Spleen (tissue), 11 donors: ENCODE results near the gene SIRT2. TPM values are rescaled to one million over a fixed set of nuclear protein-coding genes. Genes with fewer than 3 reads are reported as not detected.
A peak's percentile ranks its signal among the peaks of the same experiment; 100 is the strongest.

ENCODE experiments used
- DNase-seq: peaks from one replicate; pipeline ENCODE4 v3.0.0-alpha.2; 2020
- H3K27ac ChIP-seq, 8 donors: fragments of 200-600 bp; sonication (generic) in 7 of 8; 1 replicate in 4 of 8; 2 replicates in 4 of 8; pipeline versions ENCODE4 v1.5.0 to v1.8.0; 2016 to 2021; ENCODE audit warnings: inconsistent platforms in 4 of 8, mild to moderate bottlenecking in 4 of 8, moderate library complexity in 1 of 8
- H3K27me3 ChIP-seq, 7 donors: fragments of 200-600 bp; sonication (generic) in 6 of 7; replicated peaks in 1 of 7; 1 replicate in 4 of 7; 2 replicates in 3 of 7; pipeline versions ENCODE4 v1.5.0 to v1.8.0; 2016 to 2021; ENCODE audit warnings: inconsistent platforms in 3 of 7, mild to moderate bottlenecking in 1 of 7
- H3K36me3 ChIP-seq, 6 donors: fragments of 200-600 bp; sonication (generic) in 5 of 6; 1 replicate in 4 of 6; 2 replicates in 2 of 6; pipeline versions ENCODE4 v1.5.0 to v1.8.0; 2016 to 2021; ENCODE audit warnings: inconsistent platforms in 2 of 6
- H3K4me1 ChIP-seq, 6 donors: fragments of 200-600 bp; sonication (generic) in 5 of 6; 1 replicate in 3 of 6; 2 replicates in 3 of 6; pipeline versions ENCODE4 v1.5.0 to v1.8.0; 2016 to 2021; ENCODE audit warnings: inconsistent platforms in 3 of 6
- H3K4me3 ChIP-seq, 8 donors: fragments of 200-600 bp; sonication (generic) in 7 of 8; 1 replicate in 4 of 8; 2 replicates in 4 of 8; pipeline versions ENCODE4 v1.5.0 to v1.8.0; 2016 to 2021; ENCODE audit warnings: inconsistent platforms in 4 of 8, mild to moderate bottlenecking in 4 of 8, moderate library complexity in 2 of 8
- H3K9me3 ChIP-seq, 8 donors: fragments of 200-600 bp; sonication (generic) in 7 of 8; 1 replicate in 4 of 8; 2 replicates in 4 of 8; pipeline versions ENCODE4 v1.5.0 to v1.8.0; 2016 to 2021; ENCODE audit warnings: inconsistent platforms in 4 of 8
- POLR2A ChIP-seq, 3 donors: fragments of 450-650 bp; IDR thresholded peaks; one replicate each; pipeline ENCODE4 v1.5.1; 2017; ENCODE audit warnings: antibody characterized with exemption in 3 of 3, mild to moderate bottlenecking in 1 of 3
- POLR2AphosphoS5 ChIP-seq, 3 donors: sonication (generic); formaldehyde crosslinking; IDR thresholded peaks; one replicate each; pipeline ENCODE4 v1.5.1; 2017; ENCODE audit warnings: antibody characterized with exemption in 3 of 3
- WGBS, 5 donors: extraction: QIAGEN DNeasy Blood & Tissue Kit in 3 of 5; methylation state at CpG; one replicate each; pipeline versions ENCODE4 v1.1.5 to v1.1.7; 2013 to 2018; 5-methylcytosine and 5-hydroxymethylcytosine counted together
- intact Hi-C: fragments of 100-400 bp; cut with DNase I; formaldehyde crosslinking; loops from one replicate; pipeline ENCODE4 v1.15.0; 2023; ENCODE audit warnings: low total_unique reads
- polyA plus RNA-seq, 3 donors: library from polyadenylated mRNA; stranded (reverse); fragments of 200-250 nt; gene quantifications; one replicate each; pipeline ENCODE4 v1.2.1, GENCODE V29; 2013
- total RNA-seq, 7 donors: library from RNA; depleted of rRNA in 3 of 7; stranded (reverse); fragments of >200 nt in 3 of 7; fragmentation: NEBNext Ultra II Directional in 4 of 7; extraction: Animal tissue kit (Norgen Biotek cat#: 25700) in 4 of 7; gene quantifications; one replicate each; pipeline versions ENCODE4 v1.1.0 to v1.2.1, GENCODE V29; 2016 to 2021
- TF ChIP-seq, protein P1 (sequence below), 11 experiments: fragments of 200-600 bp in 7 of 11; fragments of 450-650 bp in 4 of 11; sonication (generic) in 4 of 11; IDR thresholded peaks in 8 of 11; conservative IDR thresholded peaks in 3 of 11; 1 replicate in 7 of 11; 2 replicates in 4 of 11; pipeline versions ENCODE4 v1.4.0 to v1.8.0; 2016 to 2021; ENCODE audit warnings: antibody characterized with exemption in 11 of 11, inconsistent platforms in 4 of 11, mild to moderate bottlenecking in 1 of 11
- donor health status: healthy with polysubstance abuse.
- donor health status: DM: no; HTN: no; CAD: no; lungs with moderate emphysema.
- donor health status: DM: no; HTN: no; CAD: no.
- donor health status: Bipolar disorder and iron deficiency.
- donor health status: healthy.
- donor health status: DM: no; HTN: no; CAD: no.
- donor health status: DM: yes; HTN: yes; CAD: no.

SIRT2 gene
- total and polyA plus RNA-seq, 10 donors = 25.8 to 81.0 (median 50.2) TPM

DNA sequence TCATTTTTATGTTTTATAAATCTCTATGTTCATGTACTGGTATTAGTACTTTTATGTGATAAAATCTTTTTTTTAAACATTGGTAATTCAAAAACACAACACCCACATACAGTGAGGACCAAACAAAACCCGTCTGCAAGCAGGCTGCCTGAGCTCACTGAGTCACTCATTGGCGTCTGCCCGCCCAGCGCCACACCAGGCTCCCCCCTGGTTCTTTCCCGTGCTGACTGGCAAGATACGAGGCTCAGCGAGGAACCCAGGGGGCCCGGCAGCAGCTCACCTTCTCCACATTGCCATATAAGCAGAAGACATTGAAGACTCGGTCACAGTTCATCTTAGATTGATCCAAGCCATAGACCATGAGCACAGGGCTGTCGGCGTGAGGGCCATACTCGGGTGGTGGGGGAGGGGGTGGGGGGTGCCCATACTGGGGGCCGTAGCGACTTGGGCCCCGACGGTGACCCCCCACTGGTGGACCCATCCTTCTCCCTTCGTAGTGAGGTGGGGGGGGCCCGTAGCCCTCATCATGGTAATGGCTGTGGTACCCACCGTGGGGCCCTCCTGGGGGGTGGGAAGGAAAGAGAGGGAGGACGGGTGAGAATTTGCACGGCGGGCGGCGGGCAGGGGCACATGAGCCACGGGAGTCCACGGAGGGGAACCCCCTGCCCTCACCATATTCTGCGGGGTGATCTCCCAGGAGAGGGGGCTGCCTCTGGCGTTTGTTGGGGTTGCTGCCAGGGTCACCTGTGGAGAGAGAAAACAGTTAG, 59.4 kb downstream of the SIRT2 start:
- TF ChIP-seq POLR2A (IDR thresholded peaks at IDR 0.05) (no peak), POLR2AphosphoS5 (IDR thresholded peaks at IDR 0.05) (peak; percentile 32 to 71 (median 44))
- Histone ChIP-seq H3K4me1 (peaks cover 15 to 92% (median 66%) of the 10 kb centered on the region in 6 donors), H3K27me3 (no peaks in the 10 kb centered on the region), H3K9me3 (no peaks in the 10 kb centered on the region), H3K4me3 (no peak overlapping the region), H3K27ac (peak overlapping the region in 6 of 8 donors; percentile 39 to 99 (median 72)), H3K36me3 (peaks cover 12 to 100% (median 99%) of the 10 kb centered on the region in 6 donors)
- no peak for DNase-seq
- WGBS, 5 donors = 80 to 89% (median 85%) methylated on average over 28 of the region's 28 CpGs
- intact Hi-C loops = no loop called here

DNA sequence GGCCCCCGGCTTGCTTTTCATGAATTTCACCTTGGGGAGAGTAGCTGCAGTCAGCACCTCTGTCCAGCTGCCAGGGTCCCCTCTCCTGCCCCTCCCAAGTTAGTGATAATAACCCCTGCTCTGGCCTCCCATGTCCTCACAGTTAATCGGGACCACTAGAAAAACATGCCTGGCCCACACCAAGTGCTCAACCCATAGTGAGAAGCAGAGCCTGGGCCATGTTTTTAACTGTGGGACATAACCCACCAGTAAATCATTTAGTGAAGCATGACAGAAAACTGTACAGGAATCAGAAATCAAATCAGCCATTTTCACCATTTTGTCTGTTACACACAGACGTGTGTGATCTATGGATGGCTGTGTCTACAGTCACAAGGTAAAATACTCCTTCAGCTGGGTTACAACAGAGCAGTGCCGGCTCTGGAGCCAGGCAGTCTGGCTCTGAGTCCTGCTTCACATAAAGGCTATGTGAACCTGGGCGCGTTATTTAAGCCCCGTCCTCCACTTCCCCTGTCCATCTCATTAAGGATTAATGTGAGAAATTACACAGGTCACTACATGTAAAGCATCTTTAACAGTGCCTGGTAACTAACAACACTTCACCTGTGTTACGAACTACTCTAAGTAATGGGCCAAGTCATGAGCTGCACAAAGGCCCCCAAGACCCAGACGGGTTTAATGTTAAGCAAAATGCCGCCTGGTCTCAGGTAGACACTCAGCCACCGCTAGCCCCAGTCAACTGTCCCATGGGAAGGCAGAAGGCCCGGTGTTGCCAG, 60.2 kb downstream of the SIRT2 start:
- Histone ChIP-seq H3K9me3 (no peaks in the 10 kb centered on the region), H3K27ac (peak overlapping the region in 6 of 8 donors; percentile 7 to 99 (median 72)), H3K36me3 (peaks cover 10 to 98% (median 94%) of the 10 kb centered on the region in 6 donors), H3K4me1 (peaks cover 9 to 83% (median 58%) of the 10 kb centered on the region in 6 donors), H3K27me3 (no peaks in the 10 kb centered on the region), H3K4me3 (no peak overlapping the region)
- DNase-seq = no peak
- intact Hi-C loops = no loop called here
- 82 to 92% (median 91%) methylated on average over 12 of the region's 12 CpGs for WGBS, 5 donors
- TF ChIP-seq, protein P1, sequence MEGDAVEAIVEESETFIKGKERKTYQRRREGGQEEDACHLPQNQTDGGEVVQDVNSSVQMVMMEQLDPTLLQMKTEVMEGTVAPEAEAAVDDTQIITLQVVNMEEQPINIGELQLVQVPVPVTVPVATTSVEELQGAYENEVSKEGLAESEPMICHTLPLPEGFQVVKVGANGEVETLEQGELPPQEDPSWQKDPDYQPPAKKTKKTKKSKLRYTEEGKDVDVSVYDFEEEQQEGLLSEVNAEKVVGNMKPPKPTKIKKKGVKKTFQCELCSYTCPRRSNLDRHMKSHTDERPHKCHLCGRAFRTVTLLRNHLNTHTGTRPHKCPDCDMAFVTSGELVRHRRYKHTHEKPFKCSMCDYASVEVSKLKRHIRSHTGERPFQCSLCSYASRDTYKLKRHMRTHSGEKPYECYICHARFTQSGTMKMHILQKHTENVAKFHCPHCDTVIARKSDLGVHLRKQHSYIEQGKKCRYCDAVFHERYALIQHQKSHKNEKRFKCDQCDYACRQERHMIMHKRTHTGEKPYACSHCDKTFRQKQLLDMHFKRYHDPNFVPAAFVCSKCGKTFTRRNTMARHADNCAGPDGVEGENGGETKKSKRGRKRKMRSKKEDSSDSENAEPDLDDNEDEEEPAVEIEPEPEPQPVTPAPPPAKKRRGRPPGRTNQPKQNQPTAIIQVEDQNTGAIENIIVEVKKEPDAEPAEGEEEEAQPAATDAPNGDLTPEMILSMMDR (IDR thresholded peaks at IDR 0.05 in 8 of 11, conservative IDR thresholded peaks at IDR 0.05 in 3 of 11) = no peak
- TF ChIP-seq POLR2AphosphoS5 (IDR thresholded peaks at IDR 0.05) = peak in 1 of 3 donors; percentile 4

DNA sequence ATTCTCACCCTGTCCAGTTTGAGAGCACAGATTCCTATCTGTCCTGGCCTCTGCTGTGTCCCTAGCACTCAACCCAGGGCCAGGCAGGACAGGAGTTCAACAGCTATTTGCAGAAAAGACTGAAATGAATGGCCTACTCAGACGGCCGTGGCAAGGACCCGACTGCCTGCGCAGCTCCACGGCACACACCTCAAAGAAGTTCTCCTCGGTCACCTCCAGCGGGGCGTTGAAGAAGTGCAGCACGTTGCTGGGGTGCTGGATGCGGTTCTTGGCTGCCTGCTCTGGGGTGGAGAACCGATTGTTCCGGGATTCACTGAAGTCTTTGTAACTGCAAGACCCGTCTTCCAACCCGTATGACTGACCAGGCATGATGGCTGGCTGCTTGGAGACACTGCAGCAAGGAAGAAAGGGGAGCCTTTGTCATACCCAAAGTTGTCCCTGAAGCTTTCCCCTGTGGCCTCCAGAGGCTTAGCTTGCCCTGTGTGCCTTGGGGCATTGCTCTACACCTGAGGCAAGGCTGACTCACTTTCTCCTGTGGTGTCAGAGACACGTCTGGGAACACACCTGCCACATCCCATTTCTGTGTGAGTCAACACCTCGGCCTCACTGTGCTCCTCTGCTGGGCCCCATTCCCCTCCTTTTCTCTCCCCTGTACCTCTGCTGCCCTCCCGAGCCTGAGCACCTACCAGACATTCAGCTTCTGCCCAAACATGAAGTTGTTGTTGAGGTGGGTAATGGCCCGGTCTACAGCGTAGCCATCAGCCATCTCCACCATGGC, 61.0 kb downstream of the SIRT2 start:
- Histone ChIP-seq H3K36me3 (peaks cover 10 to 91% (median 87%) of the 10 kb centered on the region in 6 donors), H3K9me3 (no peaks in the 10 kb centered on the region), H3K4me1 (peaks cover 9 to 76% (median 51%) of the 10 kb centered on the region in 6 donors), H3K27me3 (no peaks in the 10 kb centered on the region), H3K4me3 (no peak overlapping the region), H3K27ac (peak overlapping the region in 6 of 8 donors; percentile 27 to 99 (median 72))
- TF ChIP-seq, protein P1 (IDR thresholded peaks at IDR 0.05 in 8 of 11, conservative IDR thresholded peaks at IDR 0.05 in 3 of 11) = no peak
- no peak for TF ChIP-seq POLR2A (IDR thresholded peaks at IDR 0.05)
- peak; percentile 44 to 73 (median 48) for TF ChIP-seq POLR2AphosphoS5 (IDR thresholded peaks at IDR 0.05)
- peak; percentile 60 for DNase-seq
- intact Hi-C loops = no loop called here
- 75 to 90% (median 86%) methylated on average over 19 of the region's 19 CpGs for WGBS, 5 donors

DNA sequence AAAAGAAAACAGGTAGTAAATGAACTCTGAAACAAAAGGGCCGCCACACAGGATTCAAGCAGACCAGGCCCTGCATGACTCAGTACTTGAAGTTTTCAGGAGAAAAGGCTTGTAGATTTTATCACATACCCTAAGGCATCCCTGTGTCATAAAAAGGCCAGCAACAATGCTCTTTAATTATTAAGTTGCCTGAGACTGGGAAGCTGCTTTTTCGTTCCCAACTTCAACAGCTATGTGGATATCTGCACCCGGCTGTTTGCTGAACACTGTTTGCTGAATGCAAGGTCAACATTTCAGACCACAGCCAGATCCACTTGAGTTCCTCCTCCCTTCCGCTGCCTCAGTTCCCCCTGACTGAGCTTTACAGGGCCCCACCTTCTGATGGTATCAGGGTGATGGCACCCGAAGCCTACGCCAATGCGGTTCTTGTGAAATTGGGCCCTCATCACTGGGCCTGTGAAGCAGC, 61.7 kb downstream of the SIRT2 start:
- WGBS, 5 donors = 86 to 92% (median 89%) methylated on average over 4 to 7 of the region's 7 CpGs
- Histone ChIP-seq H3K36me3 (peaks cover 10 to 83% (median 79%) of the 10 kb centered on the region in 6 donors), H3K9me3 (no peaks in the 10 kb centered on the region), H3K4me1 (peaks cover 6 to 74% (median 45%) of the 10 kb centered on the region in 6 donors), H3K4me3 (no peak overlapping the region), H3K27ac (peak overlapping the region in 5 of 8 donors; percentile 46 to 99 (median 72)), H3K27me3 (no peaks in the 10 kb centered on the region)
- intact Hi-C loops = no loop called here
- TF ChIP-seq POLR2AphosphoS5 (IDR thresholded peaks at IDR 0.05) = peak in 1 of 3 donors; percentile 41
- TF ChIP-seq, protein P1 (IDR thresholded peaks at IDR 0.05 in 8 of 11, conservative IDR thresholded peaks at IDR 0.05 in 3 of 11) = no peak
- DNase-seq = peak; percentile 47
